ENCODE measurements around the gene SMCO1.
A peak's percentile ranks its signal among the peaks of the same experiment; 100 is the strongest.

SMCO1 gene

GRCh38 chr3:196503196-196504076 is 11.7 kb downstream of the SMCO1 start, which contains the start of gene RNF168 (continued):
- TF ChIP-seq ZBTB6 (tag by site-specific recombination; IDR thresholded peaks at IDR 0.05) (no peak; the same call in 1 of the 2 replicates), ZNF354C (tag by site-specific recombination; IDR thresholded peaks at IDR 0.05; ENCODE audit: borderline replicate concordance, low read depth) (no peak), TSHZ1 (tag by site-specific recombination; IDR thresholded peaks at IDR 0.05; ENCODE audit: borderline replicate concordance) (no peak), KLF10 (tag by site-specific recombination; IDR thresholded peaks at IDR 0.05) (peak; percentile 90), CTCF (tag by site-specific recombination; IDR thresholded peaks at IDR 0.05) (no peak), GLIS1 (tag by site-specific recombination; IDR thresholded peaks at IDR 0.05) (peak; percentile 51; the same call in 1 of the 2 replicates), ZNF501 (tag by site-specific recombination; IDR thresholded peaks at IDR 0.05) (no peak; the same call in 1 of the 2 replicates), ZSCAN23 (tag by site-specific recombination; IDR thresholded peaks at IDR 0.05) (no peak), ZNF704 (tag by site-specific recombination; IDR thresholded peaks at IDR 0.05) (no peak), ZIC2 (tag by site-specific recombination; IDR thresholded peaks at IDR 0.05) (peak; percentile 20; the same call in 1 of the 2 replicates), ZNF114 (tag by site-specific recombination; IDR thresholded peaks at IDR 0.05) (no peak), ZNF2 (tag by site-specific recombination; IDR thresholded peaks at IDR 0.05) (no peak), BCL11A (tag by site-specific recombination; IDR thresholded peaks at IDR 0.05; ENCODE audit: low read depth) (0 out of 2 replicates have a peak, but pooled peaks have one; percentile 29), ZNF629 (tag by site-specific recombination; IDR thresholded peaks at IDR 0.05) (peak; percentile 98), PRDM1 (tag by site-specific recombination; IDR thresholded peaks at IDR 0.05) (0 out of 2 replicates have a peak, but pooled peaks have one; percentile 9), HOXA7 (CRISPR knock-in tag; IDR thresholded peaks at IDR 0.05; ENCODE audit: borderline replicate concordance) (no peak), MYNN (tag by site-specific recombination; IDR thresholded peaks at IDR 0.05; ENCODE audit: borderline replicate concordance) (no peak), KLF16 (tag by site-specific recombination; IDR thresholded peaks at IDR 0.05) (no peak), ZNF341 (tag by site-specific recombination; IDR thresholded peaks at IDR 0.05; ENCODE audit: low read depth) (peak; percentile 96), ZNF311 (tag by site-specific recombination; IDR thresholded peaks at IDR 0.05; ENCODE audit: borderline replicate concordance) (no peak), ZNF214 (tag by site-specific recombination; IDR thresholded peaks at IDR 0.05; ENCODE audit: borderline replicate concordance) (no peak), ZNF133 (tag by site-specific recombination; IDR thresholded peaks at IDR 0.05) (no peak), ZNF747 (tag by site-specific recombination; IDR thresholded peaks at IDR 0.05) (no peak), ZNF324 (tag by site-specific recombination; IDR thresholded peaks at IDR 0.05) (no peak), ZBTB10 (tag by site-specific recombination; IDR thresholded peaks at IDR 0.05) (peak; percentile 82; the same call in 1 of the 2 replicates), ZBTB21 (tag by site-specific recombination; IDR thresholded peaks at IDR 0.05) (peak; percentile 90), IKZF3 (tag by site-specific recombination; IDR thresholded peaks at IDR 0.05) (peak; percentile 85), TRIM28 (IDR thresholded peaks at IDR 0.05; ENCODE audit: borderline replicate concordance, low read length) (no peak), ZNF19 (tag by site-specific recombination; IDR thresholded peaks at IDR 0.05; ENCODE audit: low read depth) (no peak), OSR2 (tag by site-specific recombination; IDR thresholded peaks at IDR 0.05) (peak; percentile 58)
